IMR-90 (cell line): ENCODE results near the gene PODNL1. TPM values are rescaled to one million over a fixed set of nuclear protein-coding genes. Genes with fewer than 3 reads are reported as not detected.

Experiments
- ATAC-seq: fragments of 200-7000 bp; cut with Tn5 transposase; 2 replicates; pipeline ENCODE4 v1.9.1; 2020; ENCODE audit warnings: low read depth, mild to moderate bottlenecking, moderate library complexity
- BruUV-seq: library from RNA; stranded (reverse); fragments of 400-500 nt; replicated peaks from 2 replicates; lab custom pipeline; 2021; lab: Mats Ljungman, UMichigan
- CTCF ChIA-PET: fragments of 300-600 bp; formaldehyde crosslinking; extraction: SDS; loops from one replicate; lab custom pipeline; 2021; ENCODE audit warnings: antibody characterized with exemption; lab: Yijun Ruan, JAX
- POLR2A ChIA-PET: fragments of 300-600 bp; sonication (Branson Sonifier 250); formaldehyde crosslinking; loops from one replicate; lab custom pipeline; 2022; ENCODE audit warnings: antibody characterized with exemption; ENCODE audit not compliant: unreplicated experiment; lab: Charles Lee
- DNase-seq: peaks from one replicate; pipeline ENCODE4 v3.0.0; 2013
- H2AFZ ChIP-seq: replicated peaks from 2 replicates; pipeline ENCODE3; 2013; ENCODE audit warnings: low read length, mild to moderate bottlenecking; ENCODE audit not compliant: poor library complexity
- H2AK5ac ChIP-seq: 2 replicates; pipeline ENCODE4 v1.6.1; 2013; ENCODE audit warnings: low read depth, low read length, inconsistent platforms
- H2AK9ac ChIP-seq: replicated peaks from 2 replicates; pipeline ENCODE3; 2013; ENCODE audit warnings: mild to moderate bottlenecking, low read depth, low read length, moderate library complexity; ENCODE audit not compliant: poor library complexity
- H2BK120ac ChIP-seq: 2 replicates; pipeline ENCODE4 v1.6.1; 2013; ENCODE audit warnings: low read depth, low read length, inconsistent platforms
- H2BK15ac ChIP-seq: 3 replicates; pipeline ENCODE4 v1.6.1; 2013; ENCODE audit warnings: low read depth, low read length, inconsistent platforms
- H2BK20ac ChIP-seq: 2 replicates; pipeline ENCODE4 v1.6.1; 2013; ENCODE audit warnings: low read depth, mild to moderate bottlenecking, inconsistent platforms, low read length, moderate library complexity
- H2BK5ac ChIP-seq: 2 replicates; pipeline ENCODE4 v1.6.1; 2013; ENCODE audit warnings: mild to moderate bottlenecking, low read depth, low read length, inconsistent platforms; ENCODE audit not compliant: poor library complexity, severe bottlenecking
- H3K14ac ChIP-seq: replicated peaks from 2 replicates; pipeline ENCODE4 v1.6.1; 2013; ENCODE audit warnings: low read depth, low read length, inconsistent platforms
- H3K18ac ChIP-seq: 2 replicates; pipeline ENCODE4 v1.6.1; 2013; ENCODE audit warnings: low read depth, low read length, control low read depth
- H3K23ac ChIP-seq: 2 replicates; pipeline ENCODE4 v1.6.1; 2013; ENCODE audit warnings: low read depth, low read length, inconsistent platforms
- H3K27ac ChIP-seq: 2 replicates; pipeline ENCODE4 v1.5.1; 2013; ENCODE audit warnings: mild to moderate bottlenecking, control low read depth, low read length; ENCODE audit not compliant: insufficient read depth
- H3K27me3 ChIP-seq: 2 replicates; pipeline ENCODE4 v1.6.1; 2013; ENCODE audit warnings: low read length; ENCODE audit not compliant: control insufficient read depth, insufficient read depth
- H3K36me3 ChIP-seq: 2 replicates; pipeline ENCODE4 v1.6.1; 2013; ENCODE audit warnings: low read length, mixed read lengths; ENCODE audit not compliant: control insufficient read depth, insufficient read depth
- H3K4ac ChIP-seq: 2 replicates; pipeline ENCODE4 v1.6.1; 2013; ENCODE audit warnings: low read depth, low read length, inconsistent platforms
- H3K4me1 ChIP-seq: 2 replicates; pipeline ENCODE4 v1.6.1; 2013; ENCODE audit warnings: low read length, mixed read lengths; ENCODE audit not compliant: control insufficient read depth, insufficient read depth
- H3K4me2 ChIP-seq: 2 replicates; pipeline ENCODE4 v1.6.1; 2013; ENCODE audit warnings: low read depth, mild to moderate bottlenecking, control low read depth, low read length, moderate library complexity
- H3K4me3 ChIP-seq: 2 replicates; pipeline ENCODE4 v1.5.1; 2013; ENCODE audit warnings: low read depth, mild to moderate bottlenecking, control low read depth, low read length, moderate library complexity; ENCODE audit not compliant: insufficient read depth
- H3K56ac ChIP-seq: 2 replicates; pipeline ENCODE4 v1.6.1; 2013; ENCODE audit warnings: low read length, inconsistent platforms; ENCODE audit not compliant: insufficient read depth; ENCODE audit errors: extremely low read depth
- H3K79me1 ChIP-seq, 2 experiments: 2 replicates each; pipeline ENCODE4 v1.6.1; 2013; ENCODE audit warnings: low read length in 2 of 2, inconsistent platforms in 1 of 2, low read depth in 1 of 2
- H3K9ac ChIP-seq: 2 replicates; pipeline ENCODE4 v1.6.1; 2013; ENCODE audit warnings: low read depth, low read length, control low read depth
- H3K9me1 ChIP-seq: 2 replicates; pipeline ENCODE4 v1.6.1; 2013; ENCODE audit warnings: low read length, inconsistent platforms; ENCODE audit not compliant: insufficient read depth
- H3K9me3 ChIP-seq: 2 replicates; pipeline ENCODE4 v1.6.1; 2013; ENCODE audit warnings: low read length; ENCODE audit not compliant: control insufficient read depth, insufficient read depth
- H4K20me1 ChIP-seq: 2 replicates; pipeline ENCODE4 v1.6.1; 2013; ENCODE audit warnings: low read length, inconsistent platforms; ENCODE audit not compliant: insufficient read depth
- H4K5ac ChIP-seq: 2 replicates; pipeline ENCODE4 v1.6.1; 2013; ENCODE audit warnings: mild to moderate bottlenecking, low read depth, low read length, control low read depth
- H4K8ac ChIP-seq, 2 experiments: 2 replicates each; pipeline ENCODE4 v1.6.1; 2013; ENCODE audit warnings: low read depth in 2 of 2, low read length in 2 of 2, control low read depth in 1 of 2, inconsistent platforms in 1 of 2
- H4K91ac ChIP-seq: 2 replicates; pipeline ENCODE4 v1.6.1; 2013; ENCODE audit warnings: low read depth, low read length, inconsistent platforms; ENCODE audit not compliant: insufficient read depth
- RAD21 ChIP-seq: IDR thresholded peaks from 2 replicates; pipeline ENCODE4 v1.6.1; 2012; ENCODE audit warnings: low read length, improper control_type of control experiment
- WGBS, 2 experiments: methylation state at CpG; one replicate each; pipeline versions ENCODE4 v1.1.5 to v1.1.7; 2013; ENCODE audit warnings: missing lambda C conversion rate in 2 of 2; ENCODE audit not compliant: insufficient read length in 1 of 2; ENCODE audit errors: extremely low coverage in 2 of 2; 5-methylcytosine and 5-hydroxymethylcytosine counted together
- dilution Hi-C: fragments of 300-500 bp; cut with HindIII; formaldehyde crosslinking; loops from one replicate; pipeline ENCODE4 v1.14.3; 2018; ENCODE audit warnings: low sequenced_read_pairs; ENCODE audit not compliant: unreplicated experiment
- in situ Hi-C: fragments of 300-500 bp; cut with MboI; formaldehyde crosslinking; loops from 3 replicates; pipeline ENCODE4 v1.14.3; 2019; ENCODE audit warnings: low sequenced_read_pairs, inconsistent platforms, mixed read lengths
- intact Hi-C: fragments of 100-400 bp; cut with micrococcal nuclease; formaldehyde crosslinking; loops from 2 replicates; pipeline ENCODE4 v1.10.0; 2022
- polyA plus RNA-seq, 3 experiments: library from polyadenylated mRNA; depleted of rRNA; stranded (reverse); fragments of >200 nt; gene quantifications; 2 replicates each; pipeline ENCODE4 v1.2.3, GENCODE V29; 2012; ENCODE audit warnings: low replicate concordance in 1 of 3
- total RNA-seq: library from RNA; depleted of rRNA; stranded (reverse); fragments of >200 nt; gene quantifications from 2 replicates; pipeline ENCODE4 v1.2.3, GENCODE V29; 2012
- TF ChIP-seq, protein P1 (sequence below): fragments of 150-350 bp; IDR thresholded peaks from 2 replicates; pipeline ENCODE4 v1.6.1; 2017; ENCODE audit warnings: mild to moderate bottlenecking, antibody characterized with exemption, low read length, low read depth

PODNL1 gene
- total and polyA plus RNA-seq, 2 of the 4 experiments (the other 2 are of a cell fraction): under 0.01 to 2.4 TPM

DNA sequence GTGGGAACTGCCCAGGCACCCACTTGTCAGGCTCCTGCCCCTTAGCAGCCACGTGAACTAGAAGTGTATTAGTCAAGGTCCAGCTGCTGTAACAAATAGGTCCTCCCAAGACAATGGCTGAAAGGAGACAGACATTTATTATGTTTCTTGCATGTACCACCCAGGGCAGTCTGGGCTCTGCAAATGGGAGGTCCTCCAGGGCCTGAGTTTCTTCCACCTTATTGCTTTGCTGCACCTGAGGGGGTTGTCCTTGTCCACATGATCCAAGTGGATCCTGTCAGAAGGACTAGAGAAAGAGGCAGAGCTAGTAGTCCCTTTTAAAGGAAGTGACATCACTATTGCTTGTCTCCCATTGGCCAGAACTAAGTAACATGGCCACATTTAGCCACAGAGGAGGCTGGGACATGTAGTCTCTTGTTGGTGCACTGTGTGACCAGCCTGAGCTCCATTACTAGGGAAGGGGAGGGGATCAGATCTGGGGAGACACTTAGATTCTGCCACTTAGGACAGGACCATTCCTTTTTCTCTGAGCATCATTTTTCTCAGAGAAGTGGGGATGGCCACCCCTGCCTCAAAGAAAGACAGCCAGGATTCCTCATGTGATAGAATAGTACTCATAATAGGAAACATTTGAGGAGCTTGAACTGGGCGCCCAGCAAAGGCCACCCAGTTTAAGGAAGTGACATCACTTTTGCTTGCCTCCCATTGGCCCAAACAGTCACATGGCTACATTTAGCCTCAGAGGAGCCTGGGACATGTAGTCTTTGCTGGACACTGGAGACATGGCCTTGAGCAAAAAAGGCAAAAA lies 17.1 kb downstream of the PODNL1 start:
- H4K5ac ChIP-seq: no peak overlapping the region
- in situ Hi-C loops (no loop called here), intact Hi-C loops (loop anchor here (1.0 kb wide), 1 partner anchor 14 kb away; no protein-coding TSS in a partner anchor), dilution Hi-C loops (no loop called here)
- DNase-seq (peak; percentile 44), ATAC-seq (peak; percentile 79)
- POLR2A ChIA-PET: interaction anchor here (0.8 kb wide), 1 partner anchor 10 kb away, joined by 3 read pairs; no protein-coding TSS in a partner anchor
- H3K4me1 ChIP-seq: peaks cover 2% of the 10 kb centered on the region; the same call in 1 of the 2 replicates
- no CpG with 5 or more reads among the region's 2 CpGs for WGBS, 2 experiments
- CTCF ChIA-PET: no interaction called here
- H3K56ac ChIP-seq: no peak overlapping the region
- peak overlapping the region; percentile 78 for H2AFZ ChIP-seq
- no peak overlapping the region for H3K9ac ChIP-seq
- peaks cover 50% of the 10 kb centered on the region for H3K36me3 ChIP-seq
- no TSS peak for BruUV-seq
- H3K79me1 ChIP-seq: no peaks in the 10 kb centered on the region
- H4K20me1 ChIP-seq: no peaks in the 10 kb centered on the region
- H3K4me3 ChIP-seq: no peak overlapping the region
- H2BK15ac ChIP-seq: no peak overlapping the region
- H4K91ac ChIP-seq: no peak overlapping the region
- peak overlapping the region in 1 of 2 experiments; percentile 70; a peak in 1 of 4 replicates for H4K8ac ChIP-seq
- H3K27me3 ChIP-seq: no peaks in the 10 kb centered on the region
- H3K18ac ChIP-seq: no peak overlapping the region
- TF ChIP-seq, protein P1, sequence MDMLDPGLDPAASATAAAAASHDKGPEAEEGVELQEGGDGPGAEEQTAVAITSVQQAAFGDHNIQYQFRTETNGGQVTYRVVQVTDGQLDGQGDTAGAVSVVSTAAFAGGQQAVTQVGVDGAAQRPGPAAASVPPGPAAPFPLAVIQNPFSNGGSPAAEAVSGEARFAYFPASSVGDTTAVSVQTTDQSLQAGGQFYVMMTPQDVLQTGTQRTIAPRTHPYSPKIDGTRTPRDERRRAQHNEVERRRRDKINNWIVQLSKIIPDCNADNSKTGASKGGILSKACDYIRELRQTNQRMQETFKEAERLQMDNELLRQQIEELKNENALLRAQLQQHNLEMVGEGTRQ: peak; percentile 92
- no peak for TF ChIP-seq RAD21
- H3K9me1 ChIP-seq: no peaks in the 10 kb centered on the region
- H2BK20ac ChIP-seq: no peak overlapping the region
- H3K4ac ChIP-seq: no peak overlapping the region
- no peak overlapping the region for H2BK120ac ChIP-seq
- H2AK5ac ChIP-seq: no peak overlapping the region
- H2AK9ac ChIP-seq: peak overlapping the region; percentile 13
- no peak overlapping the region for H3K14ac ChIP-seq
- H3K4me2 ChIP-seq: no peak overlapping the region
- H3K9me3 ChIP-seq: peaks cover 4% of the 10 kb centered on the region
- H3K27ac ChIP-seq: no peak overlapping the region
- H2BK5ac ChIP-seq: no peak overlapping the region
- H3K23ac ChIP-seq: no peak overlapping the region
